Activated CD4-positive, alpha-beta T cell treated with anti-CD3 and anti-CD28 coated beads for 48 hours (primary cell): ENCODE measurements around the gene CELF4.

Experiments
- DNase-seq: peaks from one replicate; pipeline ENCODE4 v3.0.0-alpha.2; 2020

The CELF4 gene

DNA sequence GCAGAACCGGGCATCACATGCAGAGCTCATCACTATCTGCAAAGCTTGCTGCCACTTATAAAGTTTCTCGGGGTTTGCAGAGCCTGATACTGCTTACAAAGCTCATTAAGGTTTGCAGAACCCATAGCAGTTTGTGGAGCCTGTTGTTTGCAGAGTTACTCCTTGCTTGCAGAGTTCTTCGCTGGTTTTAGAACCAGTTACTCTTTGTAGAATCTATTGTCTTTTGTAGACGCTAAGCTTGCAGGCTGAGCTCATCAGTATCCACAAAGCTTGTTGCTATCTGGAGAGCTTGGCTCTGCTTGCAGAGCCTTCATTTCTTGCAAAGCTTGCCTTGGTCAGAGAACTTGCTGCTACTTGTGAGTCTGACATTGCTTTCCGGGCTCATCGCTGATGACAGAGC, 106.9 kb downstream of the CELF4 start:
- DNase-seq = no peak

DNA sequence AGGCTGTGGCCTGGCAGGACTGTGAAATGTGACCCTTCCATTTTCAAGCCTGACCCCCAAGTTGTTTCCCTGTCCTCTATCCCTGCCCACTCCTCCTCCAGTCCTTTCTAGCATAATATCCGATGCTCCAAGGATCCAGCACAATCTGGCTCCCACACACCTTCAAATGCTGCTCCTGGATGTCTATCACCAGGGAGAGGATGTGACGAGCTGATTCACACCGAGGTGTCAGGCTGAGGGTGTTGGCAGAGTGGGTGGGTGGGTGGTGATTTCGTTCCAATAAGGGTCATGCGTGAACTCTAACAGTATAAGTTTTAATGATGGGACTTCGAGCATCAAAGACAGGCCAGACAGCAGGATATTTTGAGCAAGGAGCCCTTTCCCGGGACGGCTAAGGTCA, 107.8 kb downstream of the CELF4 start:
- no peak for DNase-seq

DNA sequence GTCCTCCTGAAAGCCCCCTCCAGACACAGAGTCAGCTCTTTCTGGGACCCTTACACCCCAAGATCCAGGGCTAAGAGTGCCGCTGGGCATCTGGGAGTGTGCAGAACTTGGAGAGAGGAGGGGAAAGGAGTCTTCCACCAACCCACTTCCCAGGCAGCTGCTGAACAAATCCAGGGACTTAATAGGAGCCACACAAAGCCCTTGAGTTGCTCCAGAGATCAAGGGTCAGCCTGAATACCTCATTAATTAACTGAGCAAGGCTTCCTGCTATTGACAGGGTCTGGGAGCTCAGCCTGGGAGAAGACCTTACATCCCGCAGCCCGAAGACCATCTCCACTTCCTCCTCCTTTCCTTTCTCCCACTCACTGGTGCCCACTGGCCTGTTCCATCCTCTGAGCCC, 108.3 kb downstream of the CELF4 start:
- no peak for DNase-seq

DNA sequence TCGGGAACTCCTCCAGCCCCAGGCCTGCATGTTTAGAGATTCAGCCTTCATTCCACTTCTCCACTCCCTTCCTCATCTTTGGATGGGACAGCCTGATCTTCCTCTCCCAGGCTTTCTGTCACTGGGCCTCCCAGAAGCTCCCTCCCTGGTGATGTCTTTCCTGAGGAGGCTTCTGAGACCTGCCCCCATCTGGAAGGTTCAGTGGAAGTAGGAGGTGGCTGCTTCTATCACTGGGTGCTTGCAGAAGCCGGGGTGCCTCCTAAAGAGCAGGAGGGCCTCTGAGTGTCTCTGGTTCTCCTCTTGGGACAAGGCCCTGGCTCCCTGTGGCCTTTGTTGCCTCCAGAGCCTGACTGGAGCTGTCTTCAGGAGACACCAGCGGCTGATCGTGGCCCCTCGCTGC, 108.7 kb downstream of the CELF4 start:
- no peak for DNase-seq

DNA sequence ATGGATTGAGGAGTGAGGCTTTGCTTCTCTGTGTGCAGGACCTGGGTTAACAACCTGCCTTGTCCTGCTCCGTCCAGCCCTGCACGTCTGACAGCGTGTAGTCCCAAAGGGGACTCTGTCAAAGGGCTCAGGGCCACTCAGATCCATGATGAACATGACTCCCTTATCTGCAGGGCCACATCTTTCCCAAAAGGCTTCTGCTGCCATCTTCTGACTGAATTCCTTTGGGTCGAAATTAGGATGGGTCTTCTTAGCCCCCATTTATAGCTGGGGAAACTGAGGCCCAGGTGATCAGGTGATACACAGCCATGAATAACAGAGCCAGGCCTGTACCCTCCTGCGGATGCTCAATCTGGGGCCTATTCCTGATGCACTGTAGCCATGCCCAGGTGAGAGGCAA, 109.2 kb downstream of the CELF4 start:
- no peak for DNase-seq

DNA sequence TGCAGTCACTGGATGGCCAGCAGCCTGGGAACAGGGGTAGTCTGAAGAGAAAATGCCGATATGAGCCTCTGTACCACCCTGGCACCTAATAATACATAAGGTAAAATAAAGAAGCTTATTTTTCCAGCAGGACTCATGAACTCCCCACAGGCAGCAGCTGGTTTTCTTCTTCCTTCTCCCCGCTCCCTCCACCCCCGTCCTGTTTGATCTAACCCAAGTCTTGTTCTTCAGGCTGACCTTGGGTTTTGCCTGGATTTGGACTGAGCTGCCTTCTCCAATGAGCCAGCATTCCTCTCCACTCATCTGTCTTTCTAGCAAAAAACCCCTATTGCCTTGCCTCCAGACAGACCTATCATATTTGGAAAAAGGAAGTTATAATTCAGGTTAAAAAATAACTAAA, 111.8 kb downstream of the CELF4 start:
- no peak for DNase-seq

DNA sequence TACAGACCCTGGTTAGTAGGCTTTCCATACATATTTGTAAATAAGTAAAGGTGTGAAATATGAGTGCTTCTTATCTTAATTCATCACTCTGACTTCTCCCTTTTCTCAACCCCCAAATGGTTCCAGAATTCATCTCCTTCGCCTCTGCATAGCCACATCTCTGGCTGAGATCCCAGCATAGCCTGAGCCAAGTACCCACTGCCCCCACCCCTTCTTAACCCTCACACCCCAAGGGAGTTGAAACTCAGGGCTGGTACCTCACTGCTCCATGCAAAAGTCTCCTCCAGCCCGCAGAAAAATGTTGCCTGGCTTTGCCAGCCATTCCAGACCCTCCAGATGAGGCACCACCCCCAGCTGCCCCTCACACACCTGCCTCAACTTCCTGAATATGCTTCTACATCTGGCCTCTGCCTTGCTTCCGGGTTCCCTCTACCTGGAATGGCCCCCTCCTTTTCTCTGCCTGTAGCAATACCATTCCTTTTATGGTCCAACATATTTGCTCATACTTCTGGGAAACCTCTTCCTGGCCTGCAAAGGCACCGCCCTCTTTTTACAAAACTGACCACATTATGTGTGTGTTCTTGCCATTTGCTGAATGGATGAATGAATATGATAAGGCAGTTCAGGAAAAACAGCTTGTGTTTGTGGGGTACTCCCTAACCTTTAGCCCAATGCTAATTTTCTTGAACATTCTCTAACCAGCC, 112.8 kb downstream of the CELF4 start:
- no peak for DNase-seq

DNA sequence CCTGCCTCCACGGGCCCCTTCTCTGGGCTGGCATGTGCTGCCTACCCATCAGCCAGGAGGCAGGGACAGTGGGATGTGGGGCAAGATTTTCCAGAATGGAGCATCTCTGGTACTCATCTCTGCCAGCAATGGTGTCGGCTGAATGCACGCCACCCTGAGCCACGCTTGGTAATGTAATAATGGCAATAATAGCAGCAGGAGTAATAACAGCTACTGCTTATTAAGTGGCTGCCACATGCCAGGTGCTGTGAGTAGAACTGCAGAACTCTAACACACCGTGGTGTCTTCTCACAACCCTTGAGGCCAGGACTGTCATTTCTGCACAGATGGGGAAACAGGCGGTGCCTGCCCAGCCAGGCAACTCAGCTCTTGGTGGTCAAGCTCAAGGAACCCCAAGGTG, 113.6 kb downstream of the CELF4 start:
- no peak for DNase-seq

DNA sequence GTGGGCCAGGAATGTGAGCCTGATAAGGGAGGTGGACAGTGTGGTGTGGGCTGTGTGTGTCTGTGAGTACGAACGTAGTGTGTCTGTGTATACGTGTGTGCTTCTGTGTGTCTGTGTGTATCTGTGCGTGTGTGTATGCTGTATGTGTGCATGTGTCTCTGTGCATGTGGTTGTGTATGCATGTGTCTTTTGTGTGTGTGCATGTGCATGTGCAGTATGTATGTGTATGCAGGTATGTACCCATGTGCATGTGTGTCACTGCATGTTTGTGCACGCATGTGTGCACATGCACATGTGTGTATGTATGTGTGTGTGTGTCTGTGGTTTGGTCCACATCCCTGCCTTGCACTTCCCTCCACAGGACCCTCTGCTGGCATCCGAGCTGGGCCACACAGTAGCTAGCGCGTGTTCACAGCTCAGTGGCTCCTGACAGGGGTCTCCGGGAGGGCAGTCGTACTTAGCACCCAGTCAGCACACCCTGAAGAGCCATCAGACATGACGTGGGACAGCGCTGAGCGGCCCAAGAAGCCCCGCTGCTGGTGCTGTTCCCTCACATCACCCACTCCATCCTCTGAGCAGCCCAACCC, 114.3 kb downstream of the CELF4 start:
- no peak for DNase-seq

DNA sequence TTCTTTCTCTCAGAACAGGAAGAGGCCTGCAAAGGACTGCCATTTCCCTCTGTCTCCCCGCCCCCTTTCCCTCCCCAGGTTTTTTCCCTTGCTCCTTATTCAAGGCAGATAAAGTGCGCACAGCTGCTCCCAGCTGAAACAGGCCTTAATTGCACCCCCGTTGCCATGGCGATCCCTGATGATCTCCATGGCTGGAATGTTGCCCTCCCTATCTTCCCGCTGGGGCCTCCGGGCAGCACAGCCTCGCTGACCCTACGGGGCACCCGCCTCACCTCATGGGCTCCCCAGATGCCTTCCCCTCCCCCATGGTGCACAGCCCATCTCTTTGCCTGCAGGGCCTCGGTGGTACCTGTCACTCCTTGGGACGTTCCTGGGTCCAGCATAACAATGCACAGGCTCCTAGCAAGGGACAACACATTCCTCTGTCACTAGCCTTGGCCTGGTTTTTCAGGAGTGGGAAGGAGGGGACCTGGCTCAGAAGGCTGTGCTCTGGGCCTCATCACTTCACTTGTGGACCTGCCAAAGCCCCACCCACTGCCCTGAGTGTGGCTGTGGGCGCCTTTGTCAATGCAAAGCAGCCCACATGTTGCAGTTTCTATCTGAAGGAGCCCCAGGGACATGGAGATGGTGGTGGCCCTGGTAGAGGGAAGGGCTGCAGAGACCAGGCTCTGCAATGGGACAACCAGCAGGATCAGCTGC, 115.0 kb downstream of the CELF4 start:
- DNase-seq = no peak

DNA sequence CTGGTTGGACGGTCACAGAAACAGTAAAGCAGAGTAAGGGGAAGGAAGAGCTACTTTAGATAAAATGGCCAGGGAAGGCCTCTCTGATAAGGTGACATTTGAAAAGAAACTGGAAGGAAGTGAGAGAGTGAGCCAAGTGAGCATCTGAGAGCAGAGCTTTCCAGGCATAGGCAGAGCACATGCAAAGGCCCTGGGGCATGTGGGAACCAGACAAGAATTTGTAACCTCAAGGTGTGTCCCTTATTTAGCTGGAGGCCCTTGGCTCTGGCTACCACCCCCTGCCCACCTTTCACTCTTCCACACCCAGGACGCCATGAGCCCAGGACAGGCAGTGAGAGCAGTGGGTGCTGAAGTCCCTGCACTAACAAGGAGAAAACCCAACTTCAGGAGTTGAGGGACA, 116.0 kb downstream of the CELF4 start:
- no peak for DNase-seq

DNA sequence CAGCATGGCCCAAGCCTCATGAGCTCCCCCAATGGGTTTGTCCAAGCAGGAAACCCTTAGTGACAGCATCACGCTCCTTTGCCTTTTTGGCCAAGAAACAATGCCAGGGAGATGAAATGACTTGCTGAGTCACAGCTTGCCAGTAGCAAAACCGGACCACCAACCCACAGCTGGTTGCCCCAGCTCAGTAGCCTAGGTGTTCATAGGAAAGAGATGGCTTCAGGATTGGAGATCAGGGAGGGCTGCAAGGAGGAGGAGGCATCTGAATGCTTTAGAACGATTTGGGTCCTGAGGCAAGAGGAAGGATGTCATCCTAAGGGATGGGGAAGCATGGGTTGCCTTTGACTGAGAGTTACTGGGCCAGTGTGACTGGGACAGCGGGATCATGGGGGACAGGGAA, 116.7 kb downstream of the CELF4 start:
- no peak for DNase-seq

DNA sequence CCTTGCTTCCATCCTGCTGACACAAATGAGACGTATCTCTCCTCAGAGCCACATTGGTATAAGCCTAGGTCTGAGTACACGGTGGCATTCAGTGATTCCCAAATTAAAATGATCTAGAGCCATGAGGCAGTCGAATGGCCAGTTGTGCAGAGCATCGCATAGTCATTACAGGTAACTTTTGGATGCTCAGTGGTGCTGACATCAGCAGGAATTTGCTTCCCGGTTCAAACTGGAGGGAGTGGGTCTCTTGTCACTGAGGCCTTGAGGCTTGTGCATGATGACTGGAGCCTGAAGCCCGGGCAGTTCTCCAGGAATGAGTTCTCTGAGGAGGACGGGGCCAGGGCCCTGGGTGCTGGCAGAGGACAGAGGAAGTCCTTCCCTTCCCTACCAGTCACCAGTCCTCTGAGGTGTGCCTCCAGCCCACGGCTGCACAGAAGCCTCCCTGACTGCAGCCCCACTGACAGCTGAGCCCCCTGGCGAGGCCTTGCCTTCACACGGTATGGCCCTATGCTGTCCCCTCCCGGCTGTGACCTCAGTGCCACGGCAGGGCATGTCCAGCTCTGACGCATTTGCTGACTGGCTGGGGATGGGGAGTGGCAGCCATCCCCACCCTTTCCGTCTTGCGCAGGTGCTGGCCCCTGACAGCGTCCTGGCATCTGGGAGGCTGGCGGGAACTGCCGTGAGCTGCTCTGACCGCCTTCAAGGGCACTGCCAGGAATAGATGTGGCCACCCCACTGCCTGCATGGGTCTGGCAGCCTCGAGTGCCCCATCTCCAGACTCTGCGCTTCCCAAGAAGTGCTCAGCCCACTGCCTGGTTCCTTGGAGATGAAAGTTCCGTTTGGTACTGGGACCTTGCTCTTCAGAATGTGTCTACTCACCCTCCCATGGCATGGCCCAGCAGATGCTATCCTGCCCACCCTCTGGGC, 117.4 kb downstream of the CELF4 start:
- DNase-seq = no peak

DNA sequence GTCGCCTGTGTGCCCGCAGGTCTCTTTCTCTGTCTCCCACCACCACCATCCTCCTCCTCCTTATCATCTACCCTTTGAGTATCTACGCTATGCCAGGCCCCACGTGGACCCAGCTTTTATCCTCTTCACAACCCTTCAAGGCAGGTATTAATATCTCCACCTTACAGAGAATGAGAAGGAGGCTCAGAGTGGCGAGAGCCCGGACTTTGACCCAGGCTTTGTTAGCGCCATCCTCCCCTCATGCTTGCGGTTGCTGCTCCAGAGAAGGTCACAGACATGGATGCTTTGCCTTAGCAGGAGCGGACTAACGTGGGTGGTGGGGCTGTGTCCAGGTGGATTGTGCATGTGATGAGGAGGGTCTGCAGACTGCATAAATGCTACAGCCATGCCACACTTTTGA, 119.8 kb downstream of the CELF4 start:
- DNase-seq = no peak

DNA sequence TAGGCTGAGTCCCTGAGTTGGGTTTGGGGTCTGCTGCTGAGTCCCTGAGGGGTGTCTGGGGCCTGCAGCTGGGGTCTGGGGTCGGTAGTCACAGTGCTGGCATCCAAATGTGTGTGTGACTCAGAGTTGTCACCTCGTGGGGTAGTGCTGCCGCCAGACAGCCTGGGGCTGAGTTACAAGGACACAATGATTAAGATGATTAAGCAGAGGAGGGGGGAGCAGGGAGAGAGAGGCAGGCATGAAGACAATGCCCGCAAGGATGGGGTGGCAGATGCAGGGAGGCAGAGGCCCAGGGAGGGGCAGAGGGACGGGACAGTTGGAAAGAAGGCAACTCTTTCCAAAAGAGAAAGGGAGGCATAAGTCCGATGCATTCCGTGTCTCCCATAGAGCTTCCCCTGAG, 120.2 kb downstream of the CELF4 start:
- DNase-seq = no peak

DNA sequence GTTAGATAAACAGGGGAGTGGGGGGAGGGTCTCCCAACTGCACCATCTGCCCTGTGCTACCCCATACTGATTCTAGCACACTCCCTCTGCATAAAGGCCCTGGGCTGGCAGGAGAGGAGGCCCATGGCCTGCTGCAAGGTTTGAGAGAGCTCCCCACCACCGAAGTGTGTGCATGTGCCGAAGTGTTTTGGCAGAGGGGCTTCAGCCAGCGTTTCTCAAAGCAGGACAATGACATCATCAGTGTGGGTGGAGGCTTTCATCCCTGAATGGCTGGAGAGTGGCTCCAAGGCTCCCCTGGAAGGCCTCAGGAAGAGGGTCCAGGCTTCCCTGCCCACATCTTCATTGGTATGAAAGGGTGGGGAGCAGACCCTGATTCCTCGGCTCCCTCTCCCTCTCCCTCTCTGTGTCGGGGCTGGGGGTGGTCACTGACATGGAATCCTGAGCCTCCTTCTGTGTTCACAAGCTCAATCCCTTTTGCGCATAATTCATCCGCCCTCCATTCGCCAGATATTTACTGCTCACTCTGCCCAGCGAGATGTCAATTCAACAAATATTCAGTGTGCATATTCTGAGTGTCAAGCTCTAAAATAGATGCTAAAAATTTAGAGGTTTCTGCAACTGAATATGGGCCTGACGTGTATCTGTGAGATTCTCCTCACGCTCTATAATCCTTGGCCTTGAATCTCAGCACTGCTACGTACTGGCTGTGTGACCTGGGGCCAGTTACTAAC, 122.1 kb downstream of the CELF4 start:
- DNase-seq = no peak

DNA sequence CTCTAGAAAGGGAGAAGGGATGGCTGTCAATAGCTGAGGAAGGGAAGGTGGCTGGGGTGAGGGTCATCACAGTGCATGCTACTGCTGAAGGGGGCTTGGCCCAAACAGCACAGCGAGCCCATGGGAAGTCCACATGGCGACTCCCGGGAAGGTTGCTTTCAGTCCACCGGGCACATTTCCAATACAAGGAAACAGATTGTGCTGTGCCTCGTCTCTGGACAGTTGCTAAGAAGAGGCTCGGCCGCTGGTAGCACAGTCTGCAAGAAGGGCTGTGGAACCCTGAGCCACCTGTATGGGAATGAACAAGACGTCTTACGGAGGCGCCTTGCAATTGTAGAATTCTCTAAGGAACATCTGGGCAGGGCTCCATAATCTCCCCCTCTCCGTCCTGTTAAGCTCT, 123.1 kb downstream of the CELF4 start:
- DNase-seq = no peak

DNA sequence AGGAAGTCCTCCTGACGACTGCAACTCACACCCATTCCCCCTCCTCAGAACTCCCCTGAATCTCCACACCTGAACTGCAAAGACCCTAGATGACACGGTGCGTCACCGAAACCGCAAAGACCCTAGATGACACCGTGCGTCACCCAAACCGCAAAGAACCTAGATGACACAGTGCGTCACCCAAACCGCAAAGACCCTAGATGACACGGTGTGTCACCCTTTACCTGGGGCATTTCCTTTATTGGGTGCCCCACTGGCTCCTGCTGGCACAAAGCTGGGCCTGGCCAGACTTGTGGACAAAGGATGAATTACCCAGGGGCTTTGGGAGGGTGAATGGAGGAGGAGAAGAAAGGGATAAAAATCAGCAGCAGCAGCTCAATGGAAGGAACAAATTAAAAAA, 123.8 kb downstream of the CELF4 start:
- DNase-seq = no peak

DNA sequence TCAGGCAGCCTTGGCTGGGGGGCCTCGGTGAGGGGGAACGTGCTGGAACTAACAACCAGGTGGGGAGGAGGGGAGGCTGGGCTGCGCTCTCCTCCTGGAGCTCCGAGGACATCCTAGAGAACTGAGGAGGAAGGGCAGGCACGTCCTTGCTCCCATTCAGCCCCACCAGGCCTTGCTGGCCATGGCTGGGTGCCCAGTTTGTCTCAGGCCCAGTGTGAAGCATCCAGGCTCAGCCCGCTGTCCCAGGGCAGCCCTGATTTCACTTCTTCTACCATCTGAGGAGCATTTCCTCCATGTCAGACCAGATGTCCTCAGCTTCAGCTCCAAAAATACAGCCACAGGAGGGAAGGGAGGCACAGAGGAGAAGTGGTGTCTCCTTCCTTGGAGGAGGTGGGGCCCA, 125.4 kb downstream of the CELF4 start:
- DNase-seq = no peak

DNA sequence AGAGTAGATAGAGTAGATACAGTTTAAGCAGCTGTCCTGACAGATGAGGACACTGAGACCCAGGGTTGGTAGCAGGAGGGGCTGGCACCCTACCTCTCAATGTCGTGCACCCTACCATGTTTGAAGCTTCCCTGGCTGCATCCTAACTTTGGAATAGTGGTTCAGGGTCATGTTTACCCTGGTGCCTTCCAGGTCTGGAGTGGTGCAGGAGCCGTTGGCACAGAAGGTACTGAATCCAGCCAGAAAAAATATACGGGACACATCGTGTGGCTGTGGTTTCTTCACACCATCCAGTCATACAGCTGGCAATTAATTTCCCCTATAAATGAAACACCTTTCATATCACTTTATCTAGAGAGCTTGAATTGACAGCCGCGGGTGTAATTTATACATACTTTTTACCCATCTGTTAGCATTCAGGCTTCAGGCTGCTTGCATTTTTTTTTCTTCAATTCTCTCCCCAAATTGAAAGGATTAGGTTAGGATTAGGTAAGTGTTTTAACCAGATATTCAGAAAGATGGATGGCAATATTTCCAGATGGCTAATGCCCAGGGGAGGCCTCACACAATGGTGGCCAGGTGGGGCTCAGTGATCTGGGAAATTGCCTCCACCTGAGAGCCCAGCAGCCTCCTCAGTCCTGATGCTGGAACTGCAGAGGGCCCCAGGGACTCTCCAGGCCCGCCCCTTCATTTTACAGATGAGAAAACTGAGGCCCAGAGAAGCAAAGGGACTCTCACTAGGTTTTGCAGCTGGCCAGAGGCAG, 127.0 kb downstream of the CELF4 start:
- no peak for DNase-seq

DNA sequence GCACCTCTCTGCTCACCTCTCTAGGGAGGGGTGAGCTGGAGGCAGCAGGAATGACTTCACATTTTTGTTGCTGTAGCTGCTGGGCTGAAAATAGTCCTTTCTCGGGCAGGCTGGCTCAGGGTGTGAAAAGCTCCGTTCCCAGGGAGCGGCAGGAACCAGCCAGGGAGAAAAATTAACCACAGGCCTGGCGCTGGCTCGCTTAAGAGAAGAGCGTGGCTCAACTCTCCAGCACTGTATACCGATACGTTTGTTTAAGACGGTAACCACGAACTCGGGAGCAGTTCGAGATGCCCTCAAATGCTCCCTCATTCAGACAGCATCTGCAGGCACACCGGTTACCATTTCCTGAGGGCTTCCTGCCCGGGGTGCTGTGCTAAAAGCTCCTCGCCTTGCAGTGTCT, 129.6 kb downstream of the CELF4 start:
- no peak for DNase-seq
